Measurements from ENCODE around the gene ANAPC2.

The ANAPC2 gene

GRCh38 chr9:137161558-137162486 is 26.5 kb downstream of the ANAPC2 start:
- no peak for DNase-seq

GRCh38 chr9:137160716-137161557 is 27.4 kb downstream of the ANAPC2 start:
- DNase-seq, result peak in 1 of 2 experiments; percentile 52

GRCh38 chr9:137160054-137160425 is 28.3 kb downstream of the ANAPC2 start:
- DNase-seq, result no peak

GRCh38 chr9:137159105-137160053 is 29.0 kb downstream of the ANAPC2 start:
- no peak for DNase-seq

- DNase-seq, result peak in 1 of 2 experiments; percentile 27
Measured at GRCh38 chr9:137158625-137159024, 29.7 kb downstream of the ANAPC2 start.

GRCh38 chr9:137157618-137158415 is 30.5 kb downstream of the ANAPC2 start:
- no peak for DNase-seq

GRCh38 chr9:137156567-137157375 is 31.6 kb downstream of the ANAPC2 start:
- no peak for DNase-seq

- DNase-seq, result no peak
Measured at GRCh38 chr9:137152844-137153405, 35.4 kb downstream of the ANAPC2 start.

- DNase-seq, result peak; percentile 90
Measured at GRCh38 chr9:137150617-137151457, 37.5 kb downstream of the ANAPC2 start.

- DNase-seq, result peak; percentile 90
Measured at GRCh38 chr9:137149942-137150616, 38.3 kb downstream of the ANAPC2 start.

- DNase-seq, result no peak
Measured at GRCh38 chr9:137149363-137149762, 39.0 kb downstream of the ANAPC2 start.

- DNase-seq, result no peak
Measured at GRCh38 chr9:137148661-137149060, 39.7 kb downstream of the ANAPC2 start.

- no peak for DNase-seq
Measured at GRCh38 chr9:137148242-137148641, 40.1 kb downstream of the ANAPC2 start.

GRCh38 chr9:137147793-137148160 is 40.6 kb downstream of the ANAPC2 start:
- DNase-seq, result no peak

- no peak for DNase-seq
Measured at GRCh38 chr9:137147091-137147792, 41.1 kb downstream of the ANAPC2 start.

GRCh38 chr9:137146527-137146918 is 41.8 kb downstream of the ANAPC2 start:
- DNase-seq, result no peak

GRCh38 chr9:137145731-137146526 is 42.4 kb downstream of the ANAPC2 start:
- no peak for DNase-seq

All from SHP77 (cell line).